Psoas muscle (tissue), 8 donors: ENCODE results near the gene GALNT14. TPM values are rescaled to one million over a fixed set of nuclear protein-coding genes. Genes with fewer than 3 reads are reported as not detected.

Source experiments
- ATAC-seq, 4 donors: fragments of 200-7000 bp; cut with Tn5 transposase; one replicate each; pipeline ENCODE4 v1.9.1; 2020; ENCODE audit warnings: moderate library complexity in 3 of 4, mild to moderate bottlenecking in 2 of 4
- DNase-seq, 2 donors: peaks; one replicate each; pipeline ENCODE4 v3.0.0-alpha.2; 2020
- H3K27ac ChIP-seq: fragments of 200-600 bp; one replicate; pipeline ENCODE4 v1.8.0; 2022
- H3K27me3 ChIP-seq, 3 donors: fragments of 200-600 bp in 1 of 3; one replicate each; pipeline versions ENCODE4 v1.6.1 to v1.8.0; 2013 to 2022; ENCODE audit warnings: low read length in 2 of 3, mild to moderate bottlenecking in 2 of 3, moderate library complexity in 1 of 3; ENCODE audit not compliant: insufficient read depth in 3 of 3
- H3K36me3 ChIP-seq, 2 donors: fragments of 200-600 bp in 1 of 2; one replicate each; pipeline versions ENCODE4 v1.6.1 to v1.8.0; 2013 to 2022; ENCODE audit warnings: low read depth in 1 of 2, mild to moderate bottlenecking in 1 of 2, moderate library complexity in 1 of 2; ENCODE audit not compliant: insufficient read depth in 1 of 2
- H3K4me1 ChIP-seq: fragments of 200-600 bp; one replicate; pipeline ENCODE4 v1.8.0; 2022
- H3K4me3 ChIP-seq: fragments of 200-600 bp; one replicate; pipeline ENCODE4 v1.8.0; 2022; ENCODE audit warnings: mild to moderate bottlenecking
- H3K9me3 ChIP-seq: fragments of 200-600 bp; one replicate; pipeline ENCODE4 v1.8.0; 2022
- CTCF ChIP-seq: fragments of 200-600 bp; IDR thresholded peaks from one replicate; pipeline ENCODE4 v1.8.0; 2022; ENCODE audit warnings: antibody characterized with exemption
- WGBS, 3 donors: extraction: QIAGEN DNeasy Blood & Tissue Kit; methylation state at CpG; one replicate each; pipeline versions ENCODE4 v1.1.6 to v1.1.7; 2013; 5-methylcytosine and 5-hydroxymethylcytosine counted together
- intact Hi-C, 2 donors: fragments of 100-400 bp; cut with DNase I; formaldehyde crosslinking; loops; one replicate each; pipeline versions ENCODE4 v1.11.0 to v1.14.2; 2022
- polyA plus RNA-seq, 3 donors: library from polyadenylated mRNA; stranded (reverse); fragments of 200-250 nt; gene quantifications; one replicate each; pipeline ENCODE4 v1.2.3, GENCODE V29; 2013
- total RNA-seq, 4 donors: library from RNA; stranded (reverse); fragmentation: NEBNext Ultra II Directional in 2 of 4; extraction: Animal tissue kit (Norgen Biotek cat#: 25700) in 2 of 4; gene quantifications; one replicate each; pipeline versions ENCODE4 v1.2.1 to v1.2.4, GENCODE V29; 2021 to 2023
- donor health status: healthy with polysubstance abuse.
- donor health status: DM: no; HTN: no; CAD: no; lungs with moderate emphysema.
- donor health status: Bipolar disorder and iron deficiency.
- donor health status: healthy.
- donor health status: DM: yes; HTN: yes; CAD: no.
- donor health status: DM: no; HTN: no; CAD: no.
- donor health status: DM: no; HTN: no; CAD: no.
- donor health status: DM: yes; HTN: yes; CAD: no.

Gene GALNT14
- total and polyA plus RNA-seq, 7 donors = 0.13 to 0.54 (median 0.24) TPM; not detected in 1

GRCh38 chr2:30994227-30995056, 143.8 kb downstream of the GALNT14 start:
- no peak overlapping the region for H3K27ac ChIP-seq
- no peaks in the 10 kb centered on the region for H3K9me3 ChIP-seq
- intact Hi-C loops = no loop called here
- DNase-seq = no peak
- WGBS, 3 donors = 56 to 69% (median 63%) methylated on average over 11 of the region's 11 CpGs
- H3K27me3 ChIP-seq = no peaks in the 10 kb centered on the region
- ATAC-seq = no peak
- H3K4me3 ChIP-seq = no peak overlapping the region
- H3K36me3 ChIP-seq = no peaks in the 10 kb centered on the region
- no peak for TF ChIP-seq CTCF
- H3K4me1 ChIP-seq = no peaks in the 10 kb centered on the region

GRCh38 chr2:30992781-30993180, 145.5 kb downstream of the GALNT14 start:
- no peak overlapping the region for H3K27ac ChIP-seq
- intact Hi-C loops = no loop called here
- H3K4me1 ChIP-seq = no peaks in the 10 kb centered on the region
- no peaks in the 10 kb centered on the region for H3K9me3 ChIP-seq
- H3K4me3 ChIP-seq = no peak overlapping the region
- no peak for TF ChIP-seq CTCF
- no peaks in the 10 kb centered on the region for H3K36me3 ChIP-seq
- H3K27me3 ChIP-seq = no peaks in the 10 kb centered on the region
- DNase-seq (no peak), ATAC-seq (no peak)
- WGBS, 3 donors = 88 to 91% (median 91%) methylated on average over 18 of the region's 18 CpGs

- Histone ChIP-seq H3K27ac (no peak overlapping the region), H3K4me3 (no peak overlapping the region), H3K36me3 (no peaks in the 10 kb centered on the region), H3K27me3 (peaks cover 0 to 4% (median 0%) of the 10 kb centered on the region in 3 donors), H3K4me1 (no peaks in the 10 kb centered on the region), H3K9me3 (no peaks in the 10 kb centered on the region)
- ATAC-seq (no peak), DNase-seq (no peak)
- TF ChIP-seq CTCF = no peak
- 43 to 67% (median 64%) methylated on average over 4 of the region's 4 CpGs for WGBS, 3 donors
- intact Hi-C loops = no loop called here
Observed at GRCh38 chr2:30990671-30991070, 147.6 kb downstream of the GALNT14 start.

DNA sequence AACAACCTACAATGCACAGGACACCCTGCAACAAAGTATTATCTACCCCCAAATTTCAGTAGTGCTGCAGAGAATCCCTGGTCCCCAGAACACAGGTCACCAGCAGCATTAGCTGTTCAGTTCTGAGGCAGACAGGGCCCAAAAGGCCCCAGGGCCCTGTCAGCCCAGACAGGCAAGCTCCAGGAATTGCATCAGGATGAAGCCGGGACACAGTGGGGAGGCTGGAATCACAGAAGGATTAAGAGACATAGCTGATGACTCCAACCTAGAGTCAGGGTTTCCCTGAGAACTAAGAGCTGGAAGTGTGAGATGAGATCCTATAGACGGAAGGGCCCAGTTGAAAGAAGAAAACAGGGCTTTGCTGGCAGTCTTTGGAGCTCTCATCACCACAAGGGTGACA, 148.1 kb downstream of the GALNT14 start:
- no peak overlapping the region for H3K4me3 ChIP-seq
- H3K36me3 ChIP-seq = no peaks in the 10 kb centered on the region
- H3K9me3 ChIP-seq = no peaks in the 10 kb centered on the region
- H3K27ac ChIP-seq = no peak overlapping the region
- ATAC-seq = no peak
- no peaks in the 10 kb centered on the region for H3K4me1 ChIP-seq
- peaks cover 0 to 4% (median 0%) of the 10 kb centered on the region in 3 donors for H3K27me3 ChIP-seq
- WGBS, 3 donors = 67 to 86% (median 83%) methylated on average over 2 of the region's 2 CpGs
- TF ChIP-seq CTCF = no peak
- DNase-seq = no peak
- intact Hi-C loops = no loop called here
